A549 (cell line): ENCODE results near the gene NFASC.

Source experiments
- KDM1A ChIP-seq: fragments of 200-600 bp; sonication (generic); IDR thresholded peaks from 2 replicates; pipeline ENCODE4 v1.6.1; 2016; ENCODE audit warnings: low read depth, mild to moderate bottlenecking
- MYC ChIP-seq: IDR thresholded peaks from 2 replicates; pipeline ENCODE4 v1.6.1; 2012; ENCODE audit warnings: mild to moderate bottlenecking, inconsistent platforms, low read length, improper control_type of control experiment, borderline replicate concordance
- PHF8 ChIP-seq: fragments of 200-600 bp; sonication (generic); IDR thresholded peaks from 2 replicates; pipeline ENCODE4 v1.6.1; 2016; ENCODE audit warnings: low read depth, mild to moderate bottlenecking, antibody characterized with exemption, moderate library complexity, borderline replicate concordance
- RAD21 ChIP-seq, 2 experiments: fragments of >200 bp in 1 of 2; sonication (Bioruptor Twin) in 1 of 2; formaldehyde crosslinking in 1 of 2; IDR thresholded peaks in 1 of 2; conservative IDR thresholded peaks in 1 of 2; 2 replicates in 1 of 2; 3 replicates in 1 of 2; pipeline ENCODE4 v1.6.1; 2012 to 2018; ENCODE audit warnings: inconsistent platforms in 1 of 2
- TP53 ChIP-seq: fragments of 250-450 bp; sonication (Bioruptor Pico); IDR thresholded peaks from 2 replicates; pipeline ENCODE4 v1.5.0; 2021; ENCODE audit warnings: mild to moderate bottlenecking, moderate library complexity
- TF ChIP-seq, protein P1 (sequence below): fragments of 200-600 bp; sonication (generic); IDR thresholded peaks from 2 replicates; pipeline ENCODE4 v1.6.1; 2016; ENCODE audit warnings: antibody characterized with exemption, mild to moderate bottlenecking, moderate library complexity
- TF ChIP-seq, protein P2 (sequence below): IDR thresholded peaks from 2 replicates; pipeline ENCODE4 v1.6.1; 2012
- TF ChIP-seq, protein P3 (sequence below): fragments of >200 bp; sonication (Bioruptor Twin); formaldehyde crosslinking; IDR thresholded peaks from 3 replicates; pipeline ENCODE4 v1.5.1; 2016

GRCh38 chr1:204930155-204930523 lies 59.5 kb downstream of the NFASC start:
- TF ChIP-seq KDM1A: no peak
- TF ChIP-seq, protein P1, sequence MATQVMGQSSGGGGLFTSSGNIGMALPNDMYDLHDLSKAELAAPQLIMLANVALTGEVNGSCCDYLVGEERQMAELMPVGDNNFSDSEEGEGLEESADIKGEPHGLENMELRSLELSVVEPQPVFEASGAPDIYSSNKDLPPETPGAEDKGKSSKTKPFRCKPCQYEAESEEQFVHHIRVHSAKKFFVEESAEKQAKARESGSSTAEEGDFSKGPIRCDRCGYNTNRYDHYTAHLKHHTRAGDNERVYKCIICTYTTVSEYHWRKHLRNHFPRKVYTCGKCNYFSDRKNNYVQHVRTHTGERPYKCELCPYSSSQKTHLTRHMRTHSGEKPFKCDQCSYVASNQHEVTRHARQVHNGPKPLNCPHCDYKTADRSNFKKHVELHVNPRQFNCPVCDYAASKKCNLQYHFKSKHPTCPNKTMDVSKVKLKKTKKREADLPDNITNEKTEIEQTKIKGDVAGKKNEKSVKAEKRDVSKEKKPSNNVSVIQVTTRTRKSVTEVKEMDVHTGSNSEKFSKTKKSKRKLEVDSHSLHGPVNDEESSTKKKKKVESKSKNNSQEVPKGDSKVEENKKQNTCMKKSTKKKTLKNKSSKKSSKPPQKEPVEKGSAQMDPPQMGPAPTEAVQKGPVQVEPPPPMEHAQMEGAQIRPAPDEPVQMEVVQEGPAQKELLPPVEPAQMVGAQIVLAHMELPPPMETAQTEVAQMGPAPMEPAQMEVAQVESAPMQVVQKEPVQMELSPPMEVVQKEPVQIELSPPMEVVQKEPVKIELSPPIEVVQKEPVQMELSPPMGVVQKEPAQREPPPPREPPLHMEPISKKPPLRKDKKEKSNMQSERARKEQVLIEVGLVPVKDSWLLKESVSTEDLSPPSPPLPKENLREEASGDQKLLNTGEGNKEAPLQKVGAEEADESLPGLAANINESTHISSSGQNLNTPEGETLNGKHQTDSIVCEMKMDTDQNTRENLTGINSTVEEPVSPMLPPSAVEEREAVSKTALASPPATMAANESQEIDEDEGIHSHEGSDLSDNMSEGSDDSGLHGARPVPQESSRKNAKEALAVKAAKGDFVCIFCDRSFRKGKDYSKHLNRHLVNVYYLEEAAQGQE: no peak
- no peak for TF ChIP-seq PHF8
- TF ChIP-seq, protein P2, sequence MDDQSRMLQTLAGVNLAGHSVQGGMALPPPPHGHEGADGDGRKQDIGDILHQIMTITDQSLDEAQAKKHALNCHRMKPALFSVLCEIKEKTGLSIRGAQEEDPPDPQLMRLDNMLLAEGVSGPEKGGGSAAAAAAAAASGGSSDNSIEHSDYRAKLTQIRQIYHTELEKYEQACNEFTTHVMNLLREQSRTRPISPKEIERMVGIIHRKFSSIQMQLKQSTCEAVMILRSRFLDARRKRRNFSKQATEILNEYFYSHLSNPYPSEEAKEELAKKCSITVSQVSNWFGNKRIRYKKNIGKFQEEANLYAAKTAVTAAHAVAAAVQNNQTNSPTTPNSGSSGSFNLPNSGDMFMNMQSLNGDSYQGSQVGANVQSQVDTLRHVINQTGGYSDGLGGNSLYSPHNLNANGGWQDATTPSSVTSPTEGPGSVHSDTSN: no peak
- TF ChIP-seq, protein P3, sequence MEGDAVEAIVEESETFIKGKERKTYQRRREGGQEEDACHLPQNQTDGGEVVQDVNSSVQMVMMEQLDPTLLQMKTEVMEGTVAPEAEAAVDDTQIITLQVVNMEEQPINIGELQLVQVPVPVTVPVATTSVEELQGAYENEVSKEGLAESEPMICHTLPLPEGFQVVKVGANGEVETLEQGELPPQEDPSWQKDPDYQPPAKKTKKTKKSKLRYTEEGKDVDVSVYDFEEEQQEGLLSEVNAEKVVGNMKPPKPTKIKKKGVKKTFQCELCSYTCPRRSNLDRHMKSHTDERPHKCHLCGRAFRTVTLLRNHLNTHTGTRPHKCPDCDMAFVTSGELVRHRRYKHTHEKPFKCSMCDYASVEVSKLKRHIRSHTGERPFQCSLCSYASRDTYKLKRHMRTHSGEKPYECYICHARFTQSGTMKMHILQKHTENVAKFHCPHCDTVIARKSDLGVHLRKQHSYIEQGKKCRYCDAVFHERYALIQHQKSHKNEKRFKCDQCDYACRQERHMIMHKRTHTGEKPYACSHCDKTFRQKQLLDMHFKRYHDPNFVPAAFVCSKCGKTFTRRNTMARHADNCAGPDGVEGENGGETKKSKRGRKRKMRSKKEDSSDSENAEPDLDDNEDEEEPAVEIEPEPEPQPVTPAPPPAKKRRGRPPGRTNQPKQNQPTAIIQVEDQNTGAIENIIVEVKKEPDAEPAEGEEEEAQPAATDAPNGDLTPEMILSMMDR: no peak
- TF ChIP-seq MYC: no peak
- no peak for TF ChIP-seq RAD21 (conservative IDR thresholded peaks at IDR 0.05 in 1 of 2, IDR thresholded peaks at IDR 0.05 in 1 of 2)
- no peak for TF ChIP-seq TP53
